K562 treated with DMSO at 1 percent for 12 hours (cell line): ENCODE results near the gene RHBDL3. TPM values are rescaled to one million over a fixed set of nuclear protein-coding genes. Genes with fewer than 3 reads are reported as not detected.

ENCODE experiments used
- total RNA-seq: library from RNA; unstranded; fragments of 300-600 nt; gene quantifications from 2 replicates; pipeline ENCODE4 v1.2.3, GENCODE V29; 2022; ENCODE audit not compliant: insufficient read depth

The RHBDL3 gene, protein sequence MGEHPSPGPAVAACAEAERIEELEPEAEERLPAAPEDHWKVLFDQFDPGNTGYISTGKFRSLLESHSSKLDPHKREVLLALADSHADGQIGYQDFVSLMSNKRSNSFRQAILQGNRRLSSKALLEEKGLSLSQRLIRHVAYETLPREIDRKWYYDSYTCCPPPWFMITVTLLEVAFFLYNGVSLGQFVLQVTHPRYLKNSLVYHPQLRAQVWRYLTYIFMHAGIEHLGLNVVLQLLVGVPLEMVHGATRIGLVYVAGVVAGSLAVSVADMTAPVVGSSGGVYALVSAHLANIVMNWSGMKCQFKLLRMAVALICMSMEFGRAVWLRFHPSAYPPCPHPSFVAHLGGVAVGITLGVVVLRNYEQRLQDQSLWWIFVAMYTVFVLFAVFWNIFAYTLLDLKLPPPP
- not detected in 2 replicates for total RNA-seq

DNA sequence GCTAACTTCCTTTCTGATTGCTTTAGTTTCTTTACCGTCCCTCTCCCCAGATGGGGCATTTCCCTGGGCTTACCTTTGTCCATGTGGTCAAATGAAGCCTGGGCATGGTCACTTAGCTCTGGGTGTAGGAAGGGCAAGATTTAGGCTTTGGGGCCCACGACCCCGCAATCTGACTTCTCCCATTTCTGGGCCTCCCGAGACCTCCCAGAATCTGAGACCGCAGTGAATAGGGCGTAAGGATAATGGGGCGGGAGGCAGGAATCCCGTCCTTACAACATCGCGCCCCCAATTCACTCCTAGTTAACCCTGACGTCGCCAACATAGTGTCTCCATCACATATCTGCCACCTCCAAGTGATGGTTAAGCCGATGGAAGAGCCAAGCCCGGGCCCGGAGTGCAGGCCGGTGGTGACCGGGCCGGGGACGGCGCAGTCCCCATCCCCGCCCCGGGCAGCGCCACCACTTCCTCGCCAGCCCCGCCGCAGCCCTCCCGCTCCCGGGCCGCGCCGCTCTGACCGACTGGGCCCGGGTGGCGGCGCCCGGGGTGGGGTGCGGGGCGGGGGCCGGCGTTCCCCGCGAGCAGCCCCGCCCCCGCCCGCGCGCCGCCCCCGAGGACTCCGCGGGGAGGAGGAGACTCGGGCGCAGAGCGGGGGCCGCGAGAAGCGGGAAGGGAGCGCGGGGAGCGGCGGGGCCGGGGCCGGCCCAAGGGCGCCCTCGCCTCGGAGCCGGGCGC lies at the start of gene RHBDL3:
Gene RHBDL3 (plus strand): TSS at position 641 of the 732 bp plus-strand sequence. CDS start 358 bp downstream, outside the sequence.

DNA sequence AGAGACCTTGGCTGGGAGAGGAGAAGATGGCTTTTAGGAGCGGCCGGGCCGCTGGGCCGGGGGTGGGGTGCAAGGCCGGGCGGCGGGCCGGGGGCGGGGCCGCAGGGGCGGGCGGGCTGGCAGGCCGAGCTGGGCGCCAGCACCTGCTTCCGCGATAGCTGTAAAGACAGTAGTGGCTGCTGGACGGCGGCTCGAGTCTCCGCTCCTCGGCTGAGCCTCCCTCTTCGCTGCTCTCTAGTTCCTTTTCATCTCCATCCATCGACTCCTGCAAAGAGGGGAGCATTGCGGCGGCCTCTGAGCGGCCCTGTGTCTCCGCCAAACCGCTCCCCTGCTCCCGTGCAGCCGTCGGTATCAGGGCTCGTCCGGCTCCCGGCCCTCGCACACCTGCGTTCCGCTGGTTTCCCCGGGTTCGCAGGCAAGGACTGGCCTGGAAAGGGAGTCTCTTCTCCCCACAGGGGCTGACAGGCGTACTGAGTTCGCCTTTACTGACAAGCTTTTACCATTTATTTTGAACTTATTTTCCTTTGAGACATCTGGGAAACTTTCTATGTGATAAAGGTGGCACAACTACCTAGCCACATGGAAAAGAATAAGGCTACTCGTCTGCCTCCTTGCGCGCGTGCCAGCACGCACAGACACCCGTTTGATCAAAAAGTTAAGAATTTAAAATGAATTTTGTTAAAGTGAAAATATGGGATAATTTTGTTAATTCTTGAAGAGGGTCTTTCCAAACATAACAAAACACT lies 76.4 kb downstream of the RHBDL3 start, which contains the start of gene C17orf75:
Gene C17orf75 (minus strand): TSS at position 317 of the 746 bp plus-strand sequence. CDS start 34 bp downstream, at position 283.

DNA sequence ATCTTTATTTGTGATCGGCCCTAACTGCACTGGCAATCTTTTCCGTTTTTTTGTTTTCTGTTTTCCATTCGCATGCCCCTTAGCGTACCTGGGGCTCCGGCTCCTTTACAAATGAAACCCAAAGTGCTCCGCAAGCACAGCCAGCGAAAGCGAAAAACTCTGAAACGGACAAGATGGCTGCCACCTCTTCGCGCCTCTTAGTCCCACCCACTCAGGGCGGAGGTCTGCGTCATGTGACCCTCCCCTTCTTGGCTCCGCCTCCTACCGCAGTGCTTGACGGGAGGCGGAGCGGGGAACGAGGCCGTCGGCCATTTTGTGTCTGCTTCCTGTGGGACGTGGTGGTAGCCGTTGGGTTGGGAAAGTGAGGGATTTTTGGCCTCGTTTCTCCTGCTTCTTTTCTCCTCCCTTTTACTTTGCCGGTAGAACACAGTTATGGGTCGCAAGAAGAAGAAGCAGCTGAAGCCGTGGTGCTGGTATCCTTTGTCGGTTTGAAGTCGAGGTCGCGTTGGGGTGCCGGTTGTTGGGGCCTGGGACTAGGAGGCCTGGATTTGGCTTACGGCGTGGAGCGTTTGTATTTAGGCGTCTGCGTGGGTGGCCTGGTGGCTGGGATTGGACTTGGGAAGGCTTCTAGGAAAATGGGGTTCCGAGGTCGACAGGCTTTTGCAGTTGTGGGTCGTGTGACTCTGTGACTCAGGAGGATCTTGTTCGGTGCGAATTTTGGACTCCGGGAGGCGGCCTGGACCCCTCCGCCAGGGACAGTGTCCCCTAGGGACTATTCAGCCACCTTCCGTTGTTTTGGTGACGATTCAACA lies 84.4 kb downstream of the RHBDL3 start, which contains the start of gene ZNF207:
Gene ZNF207 (plus strand): TSS at position 304 of the 812 bp plus-strand sequence. CDS start 129 bp downstream, at position 433.

Other genes starting within 250 kb of the RHBDL3 start
- gene RHOT1, start 123.3 kb upstream of the RHBDL3 start, total RNA-seq: 15.7 and 30.8 TPM in 2 replicates
- gene C17orf75, start 76.3 kb downstream of the RHBDL3 start, total RNA-seq: 19.5 and 25.0 TPM in 2 replicates
- gene ZNF207, start 84.3 kb downstream of the RHBDL3 start, total RNA-seq: 95.0 and 219 TPM in 2 replicates
- gene PSMD11, start 178.7 kb downstream of the RHBDL3 start, total RNA-seq: 35.7 and 68.8 TPM in 2 replicates
- 0.75 and 2.5 TPM in 2 replicates for gene CDK5R1, start 221.2 kb downstream of the RHBDL3 start, total RNA-seq